ENCODE measurements around the gene GCH1. TPM values are rescaled to one million over a fixed set of nuclear protein-coding genes. Genes with fewer than 3 reads are reported as not detected.

The GCH1 gene
- total and polyA plus RNA-seq, 8 donors: 3.4 to 42.6 (median 6.7) TPM

- WGBS, 2 donors: 69 to 82% methylated on average over 3 of the region's 3 CpGs
- no peak overlapping the region for H3K27ac ChIP-seq
Measured at GRCh38 chr14:54922598-54922997, 20.0 kb upstream of the GCH1 start.

GRCh38 chr14:54920052-54920451 is 17.4 kb upstream of the GCH1 start:
- DNase-seq (no peak), ATAC-seq (peak in 2 of 4 donors; percentile 80 to 82), FAIRE-seq (no peak)
- no peaks in the 10 kb centered on the region for H3K36me3 ChIP-seq
- H3K27ac ChIP-seq: no peak overlapping the region
- H3K4me3 ChIP-seq: no peak overlapping the region
- H3K4me1 ChIP-seq: no peaks in the 10 kb centered on the region
- TF ChIP-seq CTCF (IDR thresholded peaks at IDR 0.05): no peak
- 38 to 44% methylated on average over 1 of the region's 1 CpG for WGBS, 2 donors
- intact Hi-C loops (cut with DNase I): no loop called here
- no peaks in the 10 kb centered on the region for H3K27me3 ChIP-seq
- H3K9me3 ChIP-seq: no peaks in the 10 kb centered on the region

More at GRCh38 chr14:54922598-54922997, 20.0 kb upstream of the GCH1 start:
- peak in 1 of 4 donors; percentile 31 for ATAC-seq
- Histone ChIP-seq H3K4me3 (no peak overlapping the region), H3K4me1 (no peaks in the 10 kb centered on the region), H3K9me3 (no peaks in the 10 kb centered on the region), H3K27me3 (no peaks in the 10 kb centered on the region), H3K36me3 (no peaks in the 10 kb centered on the region)
- no peak for FAIRE-seq
- DNase-seq: no peak
- TF ChIP-seq CTCF (IDR thresholded peaks at IDR 0.05): no peak
- intact Hi-C loops (cut with DNase I): no loop called here

DNA sequence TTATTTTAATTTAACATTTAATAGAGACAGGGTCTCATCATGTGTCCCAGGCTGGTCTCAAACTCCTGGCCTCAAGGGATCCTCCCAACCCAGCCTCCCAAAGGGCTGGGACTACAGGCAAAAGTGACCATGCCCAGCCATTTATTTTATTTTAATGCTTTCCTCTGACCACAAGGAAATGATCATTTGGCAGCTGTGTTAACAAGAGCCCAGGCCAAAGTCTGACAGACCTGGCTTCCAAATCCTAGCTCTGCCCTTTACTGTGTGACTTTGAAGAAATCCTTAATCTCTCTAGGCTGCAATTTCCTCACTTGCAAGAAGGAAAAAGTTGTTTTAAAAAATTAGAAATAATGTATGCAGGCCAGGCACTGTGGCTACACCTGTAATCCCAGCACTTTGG is 16.7 kb upstream of the GCH1 start:
- H3K27me3 ChIP-seq: no peaks in the 10 kb centered on the region
- no peak overlapping the region for H3K27ac ChIP-seq
- FAIRE-seq (no peak), ATAC-seq (no peak), DNase-seq (no peak)
- no peak overlapping the region for H3K4me3 ChIP-seq
- no peaks in the 10 kb centered on the region for H3K9me3 ChIP-seq
- intact Hi-C loops (cut with DNase I): no loop called here
- TF ChIP-seq CTCF (IDR thresholded peaks at IDR 0.05): no peak
- no peaks in the 10 kb centered on the region for H3K4me1 ChIP-seq
- H3K36me3 ChIP-seq: no peaks in the 10 kb centered on the region

DNA sequence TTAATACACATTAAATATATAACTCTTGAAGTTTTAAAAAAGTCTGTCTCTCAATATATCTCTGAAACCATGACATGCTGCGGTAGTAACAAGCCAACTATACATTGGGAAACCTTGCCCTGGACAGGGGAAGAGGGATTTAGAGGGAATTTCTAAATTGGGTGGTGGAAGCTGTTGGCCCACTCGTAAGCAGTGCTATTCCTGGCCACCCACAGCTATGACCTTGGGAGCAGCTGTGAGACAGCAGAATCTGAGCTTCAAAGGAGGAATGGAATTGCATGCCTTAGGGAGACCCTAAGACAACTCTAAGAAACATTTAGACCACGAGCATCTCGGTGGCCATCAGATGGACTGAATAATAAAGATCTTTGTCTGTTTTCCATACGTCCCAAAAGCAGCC is 15.8 kb upstream of the GCH1 start:
- no peaks in the 10 kb centered on the region for H3K9me3 ChIP-seq
- H3K4me3 ChIP-seq: no peak overlapping the region
- no peak for ATAC-seq
- intact Hi-C loops (cut with DNase I): no loop called here
- TF ChIP-seq CTCF (IDR thresholded peaks at IDR 0.05): no peak
- H3K27me3 ChIP-seq: no peaks in the 10 kb centered on the region
- H3K4me1 ChIP-seq: no peaks in the 10 kb centered on the region
- no peak overlapping the region for H3K27ac ChIP-seq
- no peaks in the 10 kb centered on the region for H3K36me3 ChIP-seq
- FAIRE-seq: no peak
- WGBS, 2 donors: 57 to 66% methylated on average over 5 of the region's 5 CpGs
- no peak for DNase-seq

DNA sequence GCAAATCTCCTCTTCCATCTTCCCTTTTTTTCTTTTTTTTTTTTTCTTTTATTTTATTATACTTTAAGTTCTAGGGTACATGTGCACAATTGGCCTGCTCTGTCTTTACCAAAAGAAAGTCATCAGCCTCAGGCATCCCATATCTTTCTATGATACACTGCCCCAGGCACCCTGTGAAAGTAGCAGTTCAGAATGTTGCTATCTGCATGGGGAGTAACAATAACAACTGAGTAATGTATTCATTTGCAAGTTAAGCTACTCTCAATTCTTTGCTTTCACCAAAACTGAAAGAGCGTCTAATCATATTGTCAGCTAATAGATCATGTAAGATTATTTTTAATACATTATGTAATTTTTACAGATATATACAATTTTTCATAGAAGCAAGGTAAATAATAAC is 13.5 kb upstream of the GCH1 start:
- Histone ChIP-seq H3K27ac (no peak overlapping the region), H3K4me1 (no peaks in the 10 kb centered on the region), H3K36me3 (no peaks in the 10 kb centered on the region), H3K9me3 (no peaks in the 10 kb centered on the region), H3K4me3 (no peak overlapping the region), H3K27me3 (no peaks in the 10 kb centered on the region)
- ATAC-seq: no peak
- WGBS, 2 donors: 90 to 95% methylated on average over 1 of the region's 1 CpG
- intact Hi-C loops (cut with DNase I): no loop called here
- DNase-seq: no peak
- FAIRE-seq: no peak
- no peak for TF ChIP-seq CTCF (IDR thresholded peaks at IDR 0.05)

All from pancreas (tissue), 10 donors.